PC-9 (cell line): ENCODE data around the gene SP3. TPM values are rescaled to one million over a fixed set of nuclear protein-coding genes. Genes with fewer than 3 reads are reported as not detected.

Experiments used
- BruUV-seq: library from RNA; stranded (reverse); fragments of 400-500 nt; replicated peaks from 2 replicates; lab custom pipeline; 2021; lab: Mats Ljungman, UMichigan
- CTCF ChIA-PET: fragments of 300-600 bp; sonication (Branson Sonifier 250); formaldehyde crosslinking; loops from one replicate; lab custom pipeline; 2022; ENCODE audit warnings: antibody characterized with exemption; lab: Charles Lee
- POLR2A ChIA-PET: fragments of 300-600 bp; sonication (Branson Sonifier 250); formaldehyde crosslinking; loops from one replicate; lab custom pipeline; 2022; ENCODE audit warnings: antibody characterized with exemption; ENCODE audit not compliant: unreplicated experiment; lab: Charles Lee
- DNase-seq, 2 experiments: peaks; one replicate each; pipeline versions ENCODE4 v3.0.0 to v3.0.0-alpha.2; 2015 to 2022; ENCODE audit warnings: mixed read lengths in 1 of 2
- H2AFZ ChIP-seq: fragments of 200-600 bp; sonication (generic); 2 replicates; pipeline ENCODE4 v1.8.1; 2017; ENCODE audit warnings: antibody characterized with exemption
- H3F3A ChIP-seq: fragments of 200-600 bp; sonication (generic); 2 replicates; pipeline ENCODE4 v1.8.1; 2017; ENCODE audit warnings: antibody characterized with exemption, mild to moderate bottlenecking, low read depth; ENCODE audit not compliant: insufficient read depth
- H3K27ac ChIP-seq: fragments of 200-600 bp; sonication (generic); 2 replicates; pipeline ENCODE4 v1.6.1; 2016; ENCODE audit warnings: mixed run types
- H3K27me3 ChIP-seq: fragments of 200-600 bp; sonication (generic); 2 replicates; pipeline ENCODE4 v1.6.1; 2016; ENCODE audit warnings: low read depth, mixed run types; ENCODE audit not compliant: insufficient read depth
- H3K36me3 ChIP-seq: fragments of 200-600 bp; sonication (generic); 2 replicates; pipeline ENCODE4 v1.6.1; 2016; ENCODE audit warnings: low read depth, mixed run types
- H3K4me1 ChIP-seq: fragments of 200-600 bp; sonication (generic); replicated peaks from 2 replicates; pipeline ENCODE4 v1.6.1; 2016; ENCODE audit warnings: mixed run types; ENCODE audit not compliant: insufficient read depth
- H3K4me2 ChIP-seq: fragments of 200-600 bp; sonication (generic); 2 replicates; pipeline ENCODE4 v1.6.1; 2017; ENCODE audit warnings: mixed run types
- H3K4me3 ChIP-seq: fragments of 200-600 bp; sonication (generic); 2 replicates; pipeline ENCODE4 v1.6.1; 2016; ENCODE audit warnings: mixed run types
- H3K79me2 ChIP-seq: fragments of 200-600 bp; sonication (generic); 2 replicates; pipeline ENCODE4 v1.6.1; 2017; ENCODE audit warnings: low read depth, mixed run types
- H3K9me2 ChIP-seq: fragments of 200-600 bp; sonication (generic); 2 replicates; pipeline ENCODE4 v1.8.1; 2017; ENCODE audit warnings: mild to moderate bottlenecking; ENCODE audit not compliant: insufficient read depth
- H3K9me3 ChIP-seq: fragments of 200-600 bp; sonication (generic); 2 replicates; pipeline ENCODE4 v1.8.1; 2016; ENCODE audit warnings: low read depth; ENCODE audit not compliant: insufficient read depth
- H4K20me1 ChIP-seq: fragments of 200-600 bp; sonication (generic); 2 replicates; pipeline ENCODE4 v1.8.1; 2017; ENCODE audit not compliant: insufficient read depth
- EZH2 ChIP-seq: fragments of 200-600 bp; sonication (generic); IDR thresholded peaks from 2 replicates; pipeline ENCODE4 v1.8.0; 2017; ENCODE audit warnings: antibody characterized with exemption, low read depth
- intact Hi-C: fragments of 100-400 bp; cut with micrococcal nuclease; formaldehyde crosslinking; loops from one replicate; pipeline ENCODE4 v1.10.0; 2022; ENCODE audit not compliant: unreplicated experiment
- total RNA-seq: library from RNA; stranded (reverse); gene quantifications from 2 replicates; pipeline ENCODE4 v1.2.3, GENCODE V29; 2021
- TF ChIP-seq, protein P1 (sequence below): fragments of 200-600 bp; sonication (generic); conservative IDR thresholded peaks from 2 replicates; pipeline ENCODE4 v1.6.1; 2017; ENCODE audit warnings: mixed run types, antibody characterized with exemption, mild to moderate bottlenecking, moderate library complexity

SP3 gene
- total RNA-seq, 1 experiment from 2014 or later, result 127 TPM

DNA sequence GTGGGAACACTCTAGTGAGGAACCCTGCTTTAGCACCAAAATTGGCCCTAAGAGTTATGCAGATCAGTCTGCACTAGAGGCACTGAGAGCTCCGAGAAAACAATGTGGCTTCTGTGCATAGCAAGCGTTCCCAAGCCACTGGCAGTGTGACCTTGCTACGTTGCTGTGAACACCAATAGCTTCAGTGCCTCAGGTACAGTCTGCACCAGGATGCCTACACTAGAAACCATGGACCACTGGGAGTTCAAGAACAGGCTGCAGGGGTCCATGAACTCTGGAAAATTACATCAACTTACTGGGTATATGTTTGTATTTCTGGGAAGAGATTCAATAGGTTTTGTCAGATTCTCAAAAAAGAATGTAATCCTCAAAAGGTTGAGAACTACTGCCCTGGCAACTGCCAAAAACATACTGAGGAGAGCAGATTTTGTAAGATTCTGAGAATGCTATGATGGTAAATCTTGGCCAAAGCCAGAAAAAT, 18.3 kb upstream of the SP3 start:
- H3K4me3 ChIP-seq, result no peak overlapping the region
- H3K9me3 ChIP-seq, result no peaks in the 10 kb centered on the region
- no peaks in the 10 kb centered on the region; the same call in 1 of the 2 replicates for H3K4me1 ChIP-seq
- no peaks in the 10 kb centered on the region for H4K20me1 ChIP-seq
- no peaks in the 10 kb centered on the region for H3K79me2 ChIP-seq
- H3K27me3 ChIP-seq, result no peaks in the 10 kb centered on the region
- H3K4me2 ChIP-seq, result no peak overlapping the region
- no peaks in the 10 kb centered on the region for H3K36me3 ChIP-seq
- BruUV-seq, result no TSS peak
- POLR2A ChIA-PET, result no interaction called here
- CTCF ChIA-PET, result no interaction called here
- no peaks in the 10 kb centered on the region for H3K9me2 ChIP-seq
- intact Hi-C loops, result no loop called here
- no peak for DNase-seq
- no peak overlapping the region for H2AFZ ChIP-seq
- no peaks in the 10 kb centered on the region for H3F3A ChIP-seq
- H3K27ac ChIP-seq, result no peak overlapping the region
- TF ChIP-seq, protein P1, sequence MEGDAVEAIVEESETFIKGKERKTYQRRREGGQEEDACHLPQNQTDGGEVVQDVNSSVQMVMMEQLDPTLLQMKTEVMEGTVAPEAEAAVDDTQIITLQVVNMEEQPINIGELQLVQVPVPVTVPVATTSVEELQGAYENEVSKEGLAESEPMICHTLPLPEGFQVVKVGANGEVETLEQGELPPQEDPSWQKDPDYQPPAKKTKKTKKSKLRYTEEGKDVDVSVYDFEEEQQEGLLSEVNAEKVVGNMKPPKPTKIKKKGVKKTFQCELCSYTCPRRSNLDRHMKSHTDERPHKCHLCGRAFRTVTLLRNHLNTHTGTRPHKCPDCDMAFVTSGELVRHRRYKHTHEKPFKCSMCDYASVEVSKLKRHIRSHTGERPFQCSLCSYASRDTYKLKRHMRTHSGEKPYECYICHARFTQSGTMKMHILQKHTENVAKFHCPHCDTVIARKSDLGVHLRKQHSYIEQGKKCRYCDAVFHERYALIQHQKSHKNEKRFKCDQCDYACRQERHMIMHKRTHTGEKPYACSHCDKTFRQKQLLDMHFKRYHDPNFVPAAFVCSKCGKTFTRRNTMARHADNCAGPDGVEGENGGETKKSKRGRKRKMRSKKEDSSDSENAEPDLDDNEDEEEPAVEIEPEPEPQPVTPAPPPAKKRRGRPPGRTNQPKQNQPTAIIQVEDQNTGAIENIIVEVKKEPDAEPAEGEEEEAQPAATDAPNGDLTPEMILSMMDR, result no peak
- TF ChIP-seq EZH2, result no peak

DNA sequence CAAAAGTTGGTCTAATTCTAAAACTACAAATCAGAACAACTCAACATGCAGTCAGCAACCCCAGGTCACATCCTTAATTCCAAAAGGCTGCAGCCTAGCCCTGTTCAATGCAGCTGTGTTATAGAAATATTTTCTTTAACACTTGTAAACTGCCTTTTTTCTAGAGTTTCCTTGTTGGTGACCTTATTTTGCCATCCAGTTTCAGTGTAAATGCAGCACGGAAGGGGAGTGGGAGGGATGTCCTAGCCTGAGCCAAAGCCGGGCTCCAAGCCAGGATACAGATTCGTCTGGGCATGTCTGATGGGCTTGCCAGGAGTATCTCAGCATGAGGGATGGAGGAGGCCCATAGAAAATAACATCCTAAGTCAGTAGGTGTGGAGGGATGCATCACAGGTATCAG, 17.7 kb upstream of the SP3 start:
- Histone ChIP-seq H3K9me2 (no peaks in the 10 kb centered on the region), H3K9me3 (no peaks in the 10 kb centered on the region), H3K36me3 (no peaks in the 10 kb centered on the region), H3K4me3 (no peak overlapping the region), H4K20me1 (no peaks in the 10 kb centered on the region), H3K79me2 (no peaks in the 10 kb centered on the region), H2AFZ (no peak overlapping the region; the same call in 1 of the 2 replicates), H3K27me3 (no peaks in the 10 kb centered on the region), H3K27ac (no peak overlapping the region), H3F3A (no peaks in the 10 kb centered on the region), H3K4me1 (no peaks in the 10 kb centered on the region; the same call in 1 of the 2 replicates), H3K4me2 (no peak overlapping the region)
- TF ChIP-seq, protein P1, result no peak
- no peak for TF ChIP-seq EZH2
- peak in 1 of 2 experiments; percentile 40 for DNase-seq
- intact Hi-C loops, result no loop called here
- BruUV-seq, result no TSS peak
- CTCF ChIA-PET, result no interaction called here
- POLR2A ChIA-PET, result no interaction called here

DNA sequence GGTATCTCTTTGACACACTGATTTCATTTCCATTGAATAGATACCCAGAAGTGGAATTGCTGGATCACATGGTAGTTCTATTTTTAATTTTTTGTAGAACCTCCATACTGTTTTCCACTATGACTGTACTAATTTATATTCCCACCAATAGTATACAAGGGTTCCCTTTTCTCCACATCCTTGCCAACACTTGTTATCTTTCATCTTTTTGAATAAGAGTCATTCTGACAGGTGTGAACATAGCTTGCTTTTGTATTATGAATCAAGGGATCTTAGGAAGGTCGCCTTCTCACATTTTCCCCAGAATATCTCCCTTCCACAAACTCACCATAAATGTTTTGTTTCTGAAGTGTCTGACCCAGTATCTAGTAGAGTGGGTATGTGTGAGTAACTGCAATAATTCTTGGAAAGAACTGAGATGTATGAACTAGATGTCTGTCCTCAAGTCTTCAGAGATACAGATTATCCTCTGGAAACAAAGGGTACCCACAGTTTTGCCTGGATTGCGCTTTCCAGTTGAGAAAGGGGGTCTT, 17.1 kb upstream of the SP3 start:
- BruUV-seq, result no TSS peak
- H2AFZ ChIP-seq, result no peak overlapping the region
- no peaks in the 10 kb centered on the region for H3K79me2 ChIP-seq
- intact Hi-C loops, result no loop called here
- H3K9me2 ChIP-seq, result no peaks in the 10 kb centered on the region
- POLR2A ChIA-PET, result no interaction called here
- no peaks in the 10 kb centered on the region for H3K27me3 ChIP-seq
- no peaks in the 10 kb centered on the region for H4K20me1 ChIP-seq
- H3K27ac ChIP-seq, result no peak overlapping the region
- H3K4me3 ChIP-seq, result no peak overlapping the region
- no peaks in the 10 kb centered on the region; the same call in 1 of the 2 replicates for H3K4me1 ChIP-seq
- CTCF ChIA-PET, result no interaction called here
- TF ChIP-seq, protein P1, result no peak
- no peak for TF ChIP-seq EZH2
- H3F3A ChIP-seq, result no peaks in the 10 kb centered on the region
- DNase-seq, result no peak
- no peak overlapping the region for H3K4me2 ChIP-seq
- no peaks in the 10 kb centered on the region for H3K9me3 ChIP-seq
- H3K36me3 ChIP-seq, result no peaks in the 10 kb centered on the region
